ENCODE measurements around the gene KY.

DNA sequence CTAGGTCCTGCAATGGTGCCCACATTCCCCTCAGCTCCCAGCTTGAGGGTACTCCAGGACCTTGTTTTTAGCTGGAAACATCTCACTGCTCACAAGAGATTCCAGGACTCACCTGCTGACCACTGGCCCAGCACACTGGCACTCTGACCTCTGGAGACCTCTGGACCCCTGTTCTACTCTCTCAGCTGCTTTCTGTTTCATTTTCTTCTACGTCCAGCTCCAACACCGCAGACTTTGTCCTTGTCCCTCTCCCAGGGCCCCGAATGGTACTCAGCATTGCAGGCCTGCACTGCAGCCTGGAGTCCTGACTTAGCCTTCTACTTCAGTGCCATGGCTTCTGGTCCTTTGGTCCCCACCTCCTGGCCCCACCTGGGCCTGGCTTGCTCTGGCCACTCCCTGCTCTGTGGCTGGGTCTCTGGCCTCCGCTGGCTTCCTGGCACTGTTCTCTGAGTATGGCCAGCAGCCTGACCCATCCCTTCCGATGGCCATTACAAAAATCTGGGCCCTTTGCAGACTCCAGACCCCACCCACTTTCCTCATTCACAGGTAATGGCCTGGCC lies 27.9 kb downstream of the KY start:
- no peak for TF ChIP-seq EP300 (IDR thresholded peaks at IDR 0.05)
- TF ChIP-seq POLR2A (IDR thresholded peaks at IDR 0.05; ENCODE audit: low read depth), result no peak
- TF ChIP-seq, protein P1, sequence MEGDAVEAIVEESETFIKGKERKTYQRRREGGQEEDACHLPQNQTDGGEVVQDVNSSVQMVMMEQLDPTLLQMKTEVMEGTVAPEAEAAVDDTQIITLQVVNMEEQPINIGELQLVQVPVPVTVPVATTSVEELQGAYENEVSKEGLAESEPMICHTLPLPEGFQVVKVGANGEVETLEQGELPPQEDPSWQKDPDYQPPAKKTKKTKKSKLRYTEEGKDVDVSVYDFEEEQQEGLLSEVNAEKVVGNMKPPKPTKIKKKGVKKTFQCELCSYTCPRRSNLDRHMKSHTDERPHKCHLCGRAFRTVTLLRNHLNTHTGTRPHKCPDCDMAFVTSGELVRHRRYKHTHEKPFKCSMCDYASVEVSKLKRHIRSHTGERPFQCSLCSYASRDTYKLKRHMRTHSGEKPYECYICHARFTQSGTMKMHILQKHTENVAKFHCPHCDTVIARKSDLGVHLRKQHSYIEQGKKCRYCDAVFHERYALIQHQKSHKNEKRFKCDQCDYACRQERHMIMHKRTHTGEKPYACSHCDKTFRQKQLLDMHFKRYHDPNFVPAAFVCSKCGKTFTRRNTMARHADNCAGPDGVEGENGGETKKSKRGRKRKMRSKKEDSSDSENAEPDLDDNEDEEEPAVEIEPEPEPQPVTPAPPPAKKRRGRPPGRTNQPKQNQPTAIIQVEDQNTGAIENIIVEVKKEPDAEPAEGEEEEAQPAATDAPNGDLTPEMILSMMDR (IDR thresholded peaks at IDR 0.05), result no peak
